CD4-positive, alpha-beta T cell treated with Interleukin-15 for 1 hour (primary cell): ENCODE results near the gene HSD17B2.
"Not testable (repeated sequence)": the region's sequence is repeated elsewhere in the genome, so short reads cannot be mapped to it uniquely, and the experiment has no call there.

Source experiments
- DNase-seq: peaks from one replicate; pipeline ENCODE4 v3.0.0-alpha.2; 2020

The HSD17B2 gene

DNA sequence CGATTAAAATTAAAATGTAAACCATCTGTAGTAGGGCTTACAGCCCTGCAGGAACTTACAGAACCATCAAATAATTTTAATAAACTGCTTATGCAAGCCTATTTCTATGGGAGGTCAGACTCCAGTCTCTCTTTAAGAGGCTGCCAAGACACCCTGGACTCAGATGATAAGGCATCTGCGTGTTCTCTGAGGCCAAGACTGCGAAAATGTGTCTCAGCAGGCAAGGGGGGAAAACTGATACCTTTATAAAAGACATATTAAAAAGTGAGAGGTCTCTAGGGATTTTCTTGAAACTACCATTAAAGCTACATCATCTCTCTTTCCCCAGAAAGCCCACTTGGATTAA lies 102.7 kb downstream of the HSD17B2 start:
- DNase-seq: no peak

DNA sequence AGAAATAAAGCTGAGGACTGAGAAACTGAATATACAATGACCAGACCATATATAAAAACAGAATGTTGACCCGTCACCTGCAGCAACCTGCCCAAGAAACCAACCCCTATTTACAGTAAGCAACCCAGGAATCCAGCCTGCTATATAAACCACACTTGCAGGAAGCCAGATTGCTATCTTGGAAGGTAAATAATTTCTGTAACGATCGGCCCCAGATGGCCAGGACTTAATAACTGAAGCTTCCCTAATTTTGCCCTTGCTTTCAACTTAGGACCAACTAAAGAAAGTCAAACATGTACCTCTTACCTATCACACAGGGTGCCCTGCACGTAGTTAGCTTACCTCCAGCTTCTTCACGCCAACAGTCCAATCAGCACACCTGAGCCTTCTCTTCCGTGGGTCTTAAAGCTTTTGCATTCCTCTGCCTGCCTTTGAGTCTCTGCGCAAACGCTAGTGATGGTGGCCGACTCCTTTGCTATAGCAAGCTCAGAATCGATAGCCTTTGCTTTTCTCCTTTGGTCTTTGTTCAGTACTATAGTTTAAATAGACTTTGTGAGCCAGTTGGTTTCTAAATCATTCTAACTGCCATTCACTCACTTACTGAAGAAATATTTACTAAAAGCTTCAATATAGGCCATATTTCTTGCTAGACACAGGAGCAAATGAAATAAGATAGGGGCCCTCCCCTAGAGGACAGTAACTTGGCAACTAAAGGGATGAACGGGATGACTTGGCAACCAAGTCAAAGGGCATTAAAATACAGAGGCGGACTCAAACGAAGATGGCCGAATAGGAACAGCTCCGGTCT lies 103.6 kb downstream of the HSD17B2 start:
- no peak for DNase-seq

DNA sequence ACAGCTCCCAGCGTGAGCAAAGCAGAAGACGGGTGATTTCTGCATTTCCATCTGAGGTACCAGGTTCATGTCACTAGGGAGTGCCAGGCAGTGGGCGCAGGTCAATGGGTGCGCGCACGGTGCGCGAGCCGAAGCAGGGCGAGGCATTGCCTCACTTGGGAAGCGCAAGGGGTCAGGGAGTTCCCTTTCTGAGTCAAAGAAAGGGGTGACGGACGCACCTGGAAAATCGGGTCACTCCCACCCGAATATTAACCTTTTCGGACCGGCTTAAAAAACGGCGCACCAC lies 104.2 kb downstream of the HSD17B2 start:
- not testable (repeated sequence) for DNase-seq

DNA sequence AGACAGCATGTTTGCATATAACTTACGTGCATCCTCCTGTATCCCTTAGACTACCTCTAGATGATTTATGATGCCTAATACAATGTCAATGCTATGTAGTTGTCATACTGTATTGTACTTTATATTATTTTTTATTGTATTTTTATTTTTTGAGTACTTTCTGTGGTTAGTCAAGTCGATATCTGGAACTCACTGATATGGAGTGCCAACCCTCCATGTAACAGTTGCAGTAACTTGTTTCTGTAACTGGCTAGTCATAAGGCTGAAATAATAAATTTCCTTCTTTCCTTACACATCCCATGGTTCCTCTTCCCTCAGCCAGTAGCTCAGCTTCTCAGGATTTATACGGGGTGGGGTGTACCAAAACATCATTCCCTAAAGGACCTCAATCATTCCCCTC lies 111.5 kb downstream of the HSD17B2 start:
- no peak for DNase-seq

DNA sequence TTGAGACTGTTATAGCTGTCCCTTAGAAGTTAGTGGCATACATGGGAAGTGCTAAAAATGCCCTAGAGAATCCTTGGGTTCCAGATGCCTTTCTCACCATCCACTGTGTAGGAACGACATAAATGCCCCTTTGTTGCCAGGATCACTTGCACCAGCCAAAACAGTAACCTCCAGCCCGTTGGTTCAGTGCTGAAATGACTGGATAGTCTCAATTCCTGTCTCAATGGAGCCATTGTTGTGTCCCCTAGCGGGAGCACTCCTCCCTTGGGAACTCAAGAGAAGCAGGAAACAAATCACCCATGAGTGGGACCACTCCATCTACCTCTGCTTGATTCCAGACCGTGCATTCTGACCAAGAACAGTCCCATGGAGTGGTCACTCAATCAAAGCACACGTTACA lies 111.9 kb downstream of the HSD17B2 start:
- no peak for DNase-seq

DNA sequence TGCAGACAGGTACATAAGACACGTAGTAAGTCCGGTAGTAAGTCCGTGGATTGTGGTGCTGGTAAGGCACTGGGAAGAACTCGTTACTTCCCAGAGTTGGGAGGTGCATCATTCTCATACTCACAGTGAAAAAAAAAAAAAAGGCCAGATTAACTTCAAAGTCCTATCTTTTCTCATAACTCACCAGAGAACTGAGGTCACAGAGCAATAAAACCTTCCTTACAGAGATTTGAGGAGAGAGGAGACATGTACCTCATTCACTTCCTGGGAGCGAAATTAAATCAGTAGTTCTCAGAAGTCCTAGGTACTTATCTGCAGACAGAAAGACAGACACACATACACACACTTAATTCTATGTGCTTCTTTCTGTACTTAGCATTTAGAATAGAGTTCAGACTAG lies 112.5 kb downstream of the HSD17B2 start:
- no peak for DNase-seq
